CD4-positive, alpha-beta T cell treated with Interleukin-15 for 1 hour (primary cell): Measurements from ENCODE around the gene CLDND1.
"Not testable (repeated sequence)": the region's sequence is repeated elsewhere in the genome, so short reads cannot be mapped to it uniquely, and the experiment has no call there.

Experiments used
- DNase-seq: peaks from one replicate; pipeline ENCODE4 v3.0.0-alpha.2; 2020

CLDND1 gene

GRCh38 chr3:98522544-98523281 is at the start of gene CLDND1:
Gene CLDND1 (minus strand): TSS chr3:98522902. CDS start chr3:98521424, 1,478 bp downstream.
- DNase-seq = peak; percentile 96

GRCh38 chr3:98568402-98568801 is 45.7 kb upstream of the CLDND1 start:
- DNase-seq = no peak

GRCh38 chr3:98567666-98568270 is 45.1 kb upstream of the CLDND1 start:
- no peak for DNase-seq

GRCh38 chr3:98565843-98566242 is 43.1 kb upstream of the CLDND1 start:
- DNase-seq = no peak

- DNase-seq = no peak
Measured at GRCh38 chr3:98565237-98565643, 42.5 kb upstream of the CLDND1 start.

- peak; percentile 46 for DNase-seq
Measured at GRCh38 chr3:98564282-98565005, 41.7 kb upstream of the CLDND1 start.

- peak; percentile 22 for DNase-seq
Measured at GRCh38 chr3:98563661-98564281, 41.1 kb upstream of the CLDND1 start.

- no peak for DNase-seq
Measured at GRCh38 chr3:98561727-98562521, 39.2 kb upstream of the CLDND1 start.

- no peak for DNase-seq
Measured at GRCh38 chr3:98560911-98561310, 38.2 kb upstream of the CLDND1 start.

- not testable (repeated sequence) for DNase-seq
Measured at GRCh38 chr3:98559769-98560168, 37.1 kb upstream of the CLDND1 start.

- DNase-seq = no peak
Measured at GRCh38 chr3:98558100-98558827, 35.6 kb upstream of the CLDND1 start.

GRCh38 chr3:98557324-98558010 is 34.8 kb upstream of the CLDND1 start:
- DNase-seq = no peak

GRCh38 chr3:98556164-98557130 is 33.7 kb upstream of the CLDND1 start:
- peak; percentile 37 for DNase-seq

GRCh38 chr3:98555025-98555379 is 32.3 kb upstream of the CLDND1 start:
- no peak for DNase-seq

GRCh38 chr3:98554580-98554979 is 31.9 kb upstream of the CLDND1 start:
- no peak for DNase-seq

- no peak for DNase-seq
Measured at GRCh38 chr3:98553753-98554152, 31.1 kb upstream of the CLDND1 start.

- DNase-seq = no peak
Measured at GRCh38 chr3:98553021-98553563, 30.4 kb upstream of the CLDND1 start.

- no peak for DNase-seq
Measured at GRCh38 chr3:98552232-98553020, 29.7 kb upstream of the CLDND1 start.

GRCh38 chr3:98551754-98552153 is 29.1 kb upstream of the CLDND1 start:
- DNase-seq = no peak
